IMR-90 (cell line): ENCODE measurements around the gene SLC25A52. TPM values are rescaled to one million over a fixed set of nuclear protein-coding genes. Genes with fewer than 3 reads are reported as not detected.

Experiments used
- ATAC-seq: fragments of 200-7000 bp; cut with Tn5 transposase; 2 replicates; pipeline ENCODE4 v1.9.1; 2020; ENCODE audit warnings: low read depth, mild to moderate bottlenecking, moderate library complexity
- BruUV-seq: library from RNA; stranded (reverse); fragments of 400-500 nt; replicated peaks from 2 replicates; lab custom pipeline; 2021; lab: Mats Ljungman, UMichigan
- CTCF ChIA-PET: fragments of 300-600 bp; formaldehyde crosslinking; extraction: SDS; loops from one replicate; lab custom pipeline; 2021; ENCODE audit warnings: antibody characterized with exemption; lab: Yijun Ruan, JAX
- POLR2A ChIA-PET: fragments of 300-600 bp; sonication (Branson Sonifier 250); formaldehyde crosslinking; loops from one replicate; lab custom pipeline; 2022; ENCODE audit warnings: antibody characterized with exemption; ENCODE audit not compliant: unreplicated experiment; lab: Charles Lee
- DNase-seq: peaks from one replicate; pipeline ENCODE4 v3.0.0; 2013
- H2AFZ ChIP-seq: replicated peaks from 2 replicates; pipeline ENCODE3; 2013; ENCODE audit warnings: low read length, mild to moderate bottlenecking; ENCODE audit not compliant: poor library complexity
- H2AK5ac ChIP-seq: 2 replicates; pipeline ENCODE4 v1.6.1; 2013; ENCODE audit warnings: low read depth, low read length, inconsistent platforms
- H2AK9ac ChIP-seq: replicated peaks from 2 replicates; pipeline ENCODE3; 2013; ENCODE audit warnings: mild to moderate bottlenecking, low read depth, low read length, moderate library complexity; ENCODE audit not compliant: poor library complexity
- H2BK120ac ChIP-seq: 2 replicates; pipeline ENCODE4 v1.6.1; 2013; ENCODE audit warnings: low read depth, low read length, inconsistent platforms
- H2BK15ac ChIP-seq: 3 replicates; pipeline ENCODE4 v1.6.1; 2013; ENCODE audit warnings: low read depth, low read length, inconsistent platforms
- H2BK20ac ChIP-seq: 2 replicates; pipeline ENCODE4 v1.6.1; 2013; ENCODE audit warnings: low read depth, mild to moderate bottlenecking, inconsistent platforms, low read length, moderate library complexity
- H2BK5ac ChIP-seq: 2 replicates; pipeline ENCODE4 v1.6.1; 2013; ENCODE audit warnings: mild to moderate bottlenecking, low read depth, low read length, inconsistent platforms; ENCODE audit not compliant: poor library complexity, severe bottlenecking
- H3K14ac ChIP-seq: replicated peaks from 2 replicates; pipeline ENCODE4 v1.6.1; 2013; ENCODE audit warnings: low read depth, low read length, inconsistent platforms
- H3K18ac ChIP-seq: 2 replicates; pipeline ENCODE4 v1.6.1; 2013; ENCODE audit warnings: low read depth, low read length, control low read depth
- H3K23ac ChIP-seq: 2 replicates; pipeline ENCODE4 v1.6.1; 2013; ENCODE audit warnings: low read depth, low read length, inconsistent platforms
- H3K27ac ChIP-seq: 2 replicates; pipeline ENCODE4 v1.5.1; 2013; ENCODE audit warnings: mild to moderate bottlenecking, control low read depth, low read length; ENCODE audit not compliant: insufficient read depth
- H3K27me3 ChIP-seq: 2 replicates; pipeline ENCODE4 v1.6.1; 2013; ENCODE audit warnings: low read length; ENCODE audit not compliant: control insufficient read depth, insufficient read depth
- H3K36me3 ChIP-seq: 2 replicates; pipeline ENCODE4 v1.6.1; 2013; ENCODE audit warnings: low read length, mixed read lengths; ENCODE audit not compliant: control insufficient read depth, insufficient read depth
- H3K4ac ChIP-seq: 2 replicates; pipeline ENCODE4 v1.6.1; 2013; ENCODE audit warnings: low read depth, low read length, inconsistent platforms
- H3K4me1 ChIP-seq: 2 replicates; pipeline ENCODE4 v1.6.1; 2013; ENCODE audit warnings: low read length, mixed read lengths; ENCODE audit not compliant: control insufficient read depth, insufficient read depth
- H3K4me2 ChIP-seq: 2 replicates; pipeline ENCODE4 v1.6.1; 2013; ENCODE audit warnings: low read depth, mild to moderate bottlenecking, control low read depth, low read length, moderate library complexity
- H3K4me3 ChIP-seq: 2 replicates; pipeline ENCODE4 v1.5.1; 2013; ENCODE audit warnings: low read depth, mild to moderate bottlenecking, control low read depth, low read length, moderate library complexity; ENCODE audit not compliant: insufficient read depth
- H3K56ac ChIP-seq: 2 replicates; pipeline ENCODE4 v1.6.1; 2013; ENCODE audit warnings: low read length, inconsistent platforms; ENCODE audit not compliant: insufficient read depth; ENCODE audit errors: extremely low read depth
- H3K79me1 ChIP-seq, 2 experiments: 2 replicates each; pipeline ENCODE4 v1.6.1; 2013; ENCODE audit warnings: low read length in 2 of 2, inconsistent platforms in 1 of 2, low read depth in 1 of 2
- H3K9ac ChIP-seq: 2 replicates; pipeline ENCODE4 v1.6.1; 2013; ENCODE audit warnings: low read depth, low read length, control low read depth
- H3K9me1 ChIP-seq: 2 replicates; pipeline ENCODE4 v1.6.1; 2013; ENCODE audit warnings: low read length, inconsistent platforms; ENCODE audit not compliant: insufficient read depth
- H3K9me3 ChIP-seq: 2 replicates; pipeline ENCODE4 v1.6.1; 2013; ENCODE audit warnings: low read length; ENCODE audit not compliant: control insufficient read depth, insufficient read depth
- H4K20me1 ChIP-seq: 2 replicates; pipeline ENCODE4 v1.6.1; 2013; ENCODE audit warnings: low read length, inconsistent platforms; ENCODE audit not compliant: insufficient read depth
- H4K5ac ChIP-seq: 2 replicates; pipeline ENCODE4 v1.6.1; 2013; ENCODE audit warnings: mild to moderate bottlenecking, low read depth, low read length, control low read depth
- H4K8ac ChIP-seq, 2 experiments: 2 replicates each; pipeline ENCODE4 v1.6.1; 2013; ENCODE audit warnings: low read depth in 2 of 2, low read length in 2 of 2, control low read depth in 1 of 2, inconsistent platforms in 1 of 2
- H4K91ac ChIP-seq: 2 replicates; pipeline ENCODE4 v1.6.1; 2013; ENCODE audit warnings: low read depth, low read length, inconsistent platforms; ENCODE audit not compliant: insufficient read depth
- BHLHE40 ChIP-seq: fragments of 150-350 bp; IDR thresholded peaks from 2 replicates; pipeline ENCODE4 v1.6.1; 2016; ENCODE audit warnings: mild to moderate bottlenecking, low read depth, low read length
- CEBPB ChIP-seq: IDR thresholded peaks from 2 replicates; pipeline ENCODE4 v1.6.1; 2012; ENCODE audit warnings: low read depth, low read length, improper control_type of control experiment
- CHD1 ChIP-seq: IDR thresholded peaks from 2 replicates; pipeline ENCODE4 v1.6.1; 2012; ENCODE audit warnings: low read depth, low read length, improper control_type of control experiment
- CTCF ChIP-seq: conservative IDR thresholded peaks from 2 replicates; pipeline ENCODE4 v1.5.1; 2012; ENCODE audit warnings: mild to moderate bottlenecking, low read depth, low read length, improper control_type of control experiment
- ELK1 ChIP-seq: fragments of 150-350 bp; IDR thresholded peaks from 2 replicates; pipeline ENCODE4 v1.6.1; 2016; ENCODE audit warnings: low read depth, mild to moderate bottlenecking, low read length, moderate library complexity, borderline replicate concordance
- FOS ChIP-seq: fragments of 150-350 bp; IDR thresholded peaks from 2 replicates; pipeline ENCODE4 v1.6.1; 2016; ENCODE audit warnings: low read depth, low read length
- MAFK ChIP-seq: IDR thresholded peaks from 2 replicates; pipeline ENCODE4 v1.6.1; 2012; ENCODE audit warnings: low read depth, low read length, improper control_type of control experiment
- MAZ ChIP-seq: IDR thresholded peaks from 2 replicates; pipeline ENCODE4 v1.6.1; 2012; ENCODE audit warnings: low read depth, mild to moderate bottlenecking, low read length, improper control_type of control experiment, moderate library complexity, borderline replicate concordance
- MXI1 ChIP-seq: IDR thresholded peaks from 2 replicates; pipeline ENCODE4 v1.6.1; 2012; ENCODE audit warnings: low read depth, mild to moderate bottlenecking, low read length, moderate library complexity, borderline replicate concordance
- NFE2L2 ChIP-seq: fragments of 150-350 bp; IDR thresholded peaks from 2 replicates; pipeline ENCODE4 v1.6.1; 2016; ENCODE audit warnings: low read depth, mild to moderate bottlenecking, low read length
- POLR2A ChIP-seq: IDR thresholded peaks from 2 replicates; pipeline ENCODE4 v1.6.1; 2012; ENCODE audit warnings: mild to moderate bottlenecking, low read depth, low read length
- RAD21 ChIP-seq: IDR thresholded peaks from 2 replicates; pipeline ENCODE4 v1.6.1; 2012; ENCODE audit warnings: low read length, improper control_type of control experiment
- RCOR1 ChIP-seq: IDR thresholded peaks from 2 replicates; pipeline ENCODE4 v1.6.1; 2012; ENCODE audit warnings: mild to moderate bottlenecking, low read length, improper control_type of control experiment; ENCODE audit not compliant: insufficient replicate concordance
- RFX5 ChIP-seq: IDR thresholded peaks from 2 replicates; pipeline ENCODE4 v1.8.0; 2012; ENCODE audit warnings: low read depth, mild to moderate bottlenecking, low read length, moderate library complexity
- SMC3 ChIP-seq: fragments of 150-350 bp; IDR thresholded peaks from 2 replicates; pipeline ENCODE4 v1.6.1; 2016; ENCODE audit warnings: low read depth, mild to moderate bottlenecking, antibody characterized with exemption, low read length, moderate library complexity
- USF2 ChIP-seq: fragments of 150-350 bp; IDR thresholded peaks from 2 replicates; pipeline ENCODE4 v1.6.1; 2017; ENCODE audit warnings: mild to moderate bottlenecking, antibody characterized with exemption, low read length, low read depth
- dilution Hi-C: fragments of 300-500 bp; cut with HindIII; formaldehyde crosslinking; loops from one replicate; pipeline ENCODE4 v1.14.3; 2018; ENCODE audit warnings: low sequenced_read_pairs; ENCODE audit not compliant: unreplicated experiment
- in situ Hi-C: fragments of 300-500 bp; cut with MboI; formaldehyde crosslinking; loops from 3 replicates; pipeline ENCODE4 v1.14.3; 2019; ENCODE audit warnings: low sequenced_read_pairs, inconsistent platforms, mixed read lengths
- intact Hi-C: fragments of 100-400 bp; cut with micrococcal nuclease; formaldehyde crosslinking; loops from 2 replicates; pipeline ENCODE4 v1.10.0; 2022
- polyA plus RNA-seq, 3 experiments: library from polyadenylated mRNA; depleted of rRNA; stranded (reverse); fragments of >200 nt; gene quantifications; 2 replicates each; pipeline ENCODE4 v1.2.3, GENCODE V29; 2012; ENCODE audit warnings: low replicate concordance in 1 of 3
- total RNA-seq: library from RNA; depleted of rRNA; stranded (reverse); fragments of >200 nt; gene quantifications from 2 replicates; pipeline ENCODE4 v1.2.3, GENCODE V29; 2012

SLC25A52 gene
- total and polyA plus RNA-seq, 2 of the 4 experiments (the other 2 are of a cell fraction), result not detected

- Histone ChIP-seq H3K4me1 (no peaks in the 10 kb centered on the region), H2BK20ac (no peak overlapping the region), H4K91ac (no peak overlapping the region), H3K9ac (no peak overlapping the region), H3K23ac (no peak overlapping the region), H3K9me3 (no peaks in the 10 kb centered on the region), H3K14ac (no peak overlapping the region), H2AK9ac (no peak overlapping the region), H2AFZ (no peak overlapping the region), H3K79me1 (no peaks in the 10 kb centered on the region), H2BK15ac (no peak overlapping the region), H3K27ac (no peak overlapping the region), H4K5ac (no peak overlapping the region), H3K4me2 (no peak overlapping the region), H4K20me1 (no peaks in the 10 kb centered on the region), H4K8ac (no peak overlapping the region), H2AK5ac (no peak overlapping the region), H2BK5ac (no peak overlapping the region), H3K56ac (no peak overlapping the region), H3K4ac (no peak overlapping the region), H2BK120ac (no peak overlapping the region), H3K4me3 (no peak overlapping the region), H3K27me3 (no peaks in the 10 kb centered on the region), H3K18ac (no peak overlapping the region), H3K36me3 (no peaks in the 10 kb centered on the region), H3K9me1 (no peaks in the 10 kb centered on the region)
- in situ Hi-C loops (no loop called here), intact Hi-C loops (no loop called here), dilution Hi-C loops (no loop called here)
- ChIA-PET CTCF (no interaction called here), POLR2A (no interaction called here)
- TF ChIP-seq FOS (no peak), POLR2A (no peak), USF2 (no peak), RCOR1 (no peak), MAZ (no peak), RAD21 (no peak), CHD1 (no peak), SMC3 (no peak), MXI1 (no peak), BHLHE40 (no peak), RFX5 (no peak), NFE2L2 (no peak), CTCF (no peak), MAFK (no peak), ELK1 (no peak), CEBPB (no peak)
- ATAC-seq (no peak), DNase-seq (no peak)
- BruUV-seq, result no TSS peak
Observed at GRCh38 chr18:31793531-31793930, 32.9 kb upstream of the SLC25A52 start.
